Endothelial cell of umbilical vein (primary cell): ENCODE data around the gene LRRC70. TPM values are rescaled to one million over a fixed set of nuclear protein-coding genes. Genes with fewer than 3 reads are reported as not detected.

Source experiments
- BruUV-seq: library from RNA; stranded (reverse); fragments of 400-500 nt; replicated peaks from 2 replicates; lab custom pipeline; 2021; lab: Mats Ljungman, UMichigan
- CTCF ChIA-PET: fragments of 300-600, 350-600 bp; sonication (Branson Sonifier 250); formaldehyde crosslinking; loops from one replicate; lab custom pipeline; 2021; ENCODE audit warnings: antibody characterized with exemption, inconsistent platforms; lab: Charles Lee
- POLR2A ChIA-PET: fragments of 300-600, 350-600 bp; sonication (Branson Sonifier 250); formaldehyde crosslinking; loops from one replicate; lab custom pipeline; 2021; ENCODE audit warnings: antibody characterized with exemption, inconsistent platforms; lab: Charles Lee
- DNase-seq: peaks from one replicate; pipeline ENCODE4 v3.0.0-alpha.2; 2011; ENCODE audit warnings: low read depth, low spot score
- FAIRE-seq: peaks from 2 replicates; lab custom pipeline; 2011; peaks lifted over from hg19 to GRCh38; lab: Jason Lieb, UNC
- H2AFZ ChIP-seq: 2 replicates; pipeline ENCODE4 v1.6.0; 2012; ENCODE audit warnings: low read depth, low read length, control low read depth, inconsistent platforms
- H3K27ac ChIP-seq: 2 replicates; pipeline ENCODE4 v1.5.1; 2011; ENCODE audit warnings: low read depth, mild to moderate bottlenecking, control low read depth, low read length, moderate library complexity; ENCODE audit not compliant: insufficient read depth
- H3K27me3 ChIP-seq, 2 experiments: 2 replicates each; pipeline versions ENCODE4 v1.6.0 to v1.6.1; 2011; ENCODE audit warnings: low read length in 2 of 2, mixed read lengths in 1 of 2; ENCODE audit not compliant: control insufficient read depth in 2 of 2, insufficient read depth in 2 of 2
- H3K36me3 ChIP-seq, 2 experiments: 2 replicates in 1 of 2; 3 replicates in 1 of 2; pipeline ENCODE4 v1.5.1; 2011; ENCODE audit warnings: low read length in 2 of 2, mild to moderate bottlenecking in 1 of 2, moderate library complexity in 1 of 2; ENCODE audit not compliant: control insufficient read depth in 2 of 2, insufficient read depth in 2 of 2; ENCODE audit errors: extremely low read depth in 1 of 2
- H3K4me1 ChIP-seq: 3 replicates; pipeline ENCODE4 v1.5.1; 2011; ENCODE audit warnings: mild to moderate bottlenecking, low read length; ENCODE audit not compliant: control insufficient read depth, insufficient read depth; ENCODE audit errors: extremely low read depth
- H3K4me2 ChIP-seq: 2 replicates; pipeline ENCODE4 v1.6.1; 2011; ENCODE audit warnings: low read length, control low read depth, mixed read lengths; ENCODE audit not compliant: insufficient read depth
- H3K4me3 ChIP-seq, 3 experiments: fragments of 200-600 bp in 1 of 3; sonication (generic), shearing (Covaris generic) in 1 of 3; replicated peaks in 1 of 3; 2 replicates each; pipeline ENCODE4 v1.5.1; 2011 to 2016; ENCODE audit warnings: control low read depth in 3 of 3, low read length in 3 of 3, mild to moderate bottlenecking in 2 of 3, inconsistent platforms in 1 of 3, low read depth in 1 of 3, moderate library complexity in 1 of 3; ENCODE audit not compliant: insufficient read depth in 1 of 3
- H3K79me2 ChIP-seq: 2 replicates; pipeline ENCODE4 v1.6.0; 2012; ENCODE audit warnings: low read length, inconsistent platforms; ENCODE audit not compliant: control insufficient read depth, insufficient read depth
- H3K9ac ChIP-seq: replicated peaks from 2 replicates; pipeline ENCODE3; 2011; ENCODE audit warnings: low read length, control low read depth; ENCODE audit not compliant: insufficient read depth; ENCODE audit errors: extremely low read depth
- H3K9me1 ChIP-seq: replicated peaks from 3 replicates; pipeline ENCODE4 v1.6.0; 2011; ENCODE audit warnings: mild to moderate bottlenecking, low read length; ENCODE audit not compliant: control insufficient read depth, insufficient read depth; ENCODE audit errors: extremely low read depth
- H3K9me3 ChIP-seq: replicated peaks from 2 replicates; pipeline ENCODE4 v1.5.1; 2012; ENCODE audit warnings: low read length, inconsistent platforms; ENCODE audit not compliant: control insufficient read depth, insufficient read depth
- H4K20me1 ChIP-seq: replicated peaks from 2 replicates; pipeline ENCODE3; 2011; ENCODE audit warnings: mild to moderate bottlenecking, low read length; ENCODE audit not compliant: control insufficient read depth, insufficient read depth; ENCODE audit errors: extremely low read depth
- EZH2 ChIP-seq: IDR thresholded peaks from 2 replicates; pipeline ENCODE4 v1.6.1; 2012; ENCODE audit warnings: borderline replicate concordance, low read depth, mild to moderate bottlenecking, moderate library complexity, low read length, inconsistent platforms; ENCODE audit not compliant: severe bottlenecking
- FOS ChIP-seq: IDR thresholded peaks from 2 replicates; pipeline ENCODE4 v1.6.1; 2011; ENCODE audit warnings: mild to moderate bottlenecking, low read length, moderate library complexity, borderline replicate concordance; ENCODE audit not compliant: insufficient read depth
- GATA2 ChIP-seq: IDR thresholded peaks from 2 replicates; pipeline ENCODE4 v1.7.0; 2011; ENCODE audit warnings: low read depth, mild to moderate bottlenecking, moderate library complexity, mixed read lengths, low read length; ENCODE audit not compliant: insufficient read length, insufficient read depth
- JUN ChIP-seq: IDR thresholded peaks from 2 replicates; pipeline ENCODE4 v1.6.1; 2011; ENCODE audit warnings: borderline replicate concordance, low read depth; ENCODE audit not compliant: insufficient read length, insufficient read depth
- MAX ChIP-seq: IDR thresholded peaks from 2 replicates; pipeline ENCODE4 v1.6.1; 2011; ENCODE audit not compliant: insufficient read depth, insufficient read length
- MYC ChIP-seq: IDR thresholded peaks from one replicate; pipeline ENCODE4 v1.6.1; 2011; ENCODE audit warnings: mild to moderate bottlenecking, low read depth, low read length
- POLR2A ChIP-seq: IDR thresholded peaks from 2 replicates; pipeline ENCODE4 v1.6.1; 2012; ENCODE audit warnings: low read depth, mild to moderate bottlenecking, control low read depth, low read length
- POLR2AphosphoS5 ChIP-seq: IDR thresholded peaks from 2 replicates; pipeline ENCODE4 v1.6.1; 2012; ENCODE audit warnings: low read depth, mild to moderate bottlenecking, control low read depth, low read length, moderate library complexity; ENCODE audit not compliant: insufficient read depth
- dilution Hi-C: fragments of 300-500 bp; cut with MboI; formaldehyde crosslinking; loops from one replicate; pipeline ENCODE4 v1.15.0; 2019; ENCODE audit warnings: low sequenced_read_pairs; ENCODE audit not compliant: extremely low pct_ligation_motif_present
- intact Hi-C: fragments of 100-400 bp; cut with micrococcal nuclease; formaldehyde crosslinking; loops from one replicate; pipeline ENCODE4 v1.10.0; 2022
- polyA plus RNA-seq, 4 experiments: library from polyadenylated mRNA; depleted of rRNA in 3 of 4; stranded (reverse) in 3 of 4; unstranded in 1 of 4; fragments of >200 nt; gene quantifications; 2 replicates each; pipeline versions ENCODE4 v1.2.1 to v1.2.3, GENCODE V29; 2011 to 2012; ENCODE audit warnings: missing spikeins in 1 of 4
- total RNA-seq: library from RNA; stranded (reverse); gene quantifications from 2 replicates; pipeline ENCODE4 v1.2.3, GENCODE V29; 2021
- TF ChIP-seq, protein P1 (sequence below), 2 donors: IDR thresholded peaks; 1 replicate in 1 of 2; 2 replicates in 1 of 2; pipeline ENCODE4 v1.5.1; 2011; ENCODE audit warnings: low read length in 2 of 2, mild to moderate bottlenecking in 2 of 2, moderate library complexity in 2 of 2, control low read depth in 1 of 2, inconsistent platforms in 1 of 2, low read depth in 1 of 2; ENCODE audit not compliant: insufficient read depth in 1 of 2; ENCODE audit errors: extremely low read depth in 1 of 2

Gene LRRC70
- total and polyA plus RNA-seq, 2 donors (not counting 3 experiments of a cell fraction or from before 2014, with no cell fraction given) = 24.5 to 32.6 TPM

DNA sequence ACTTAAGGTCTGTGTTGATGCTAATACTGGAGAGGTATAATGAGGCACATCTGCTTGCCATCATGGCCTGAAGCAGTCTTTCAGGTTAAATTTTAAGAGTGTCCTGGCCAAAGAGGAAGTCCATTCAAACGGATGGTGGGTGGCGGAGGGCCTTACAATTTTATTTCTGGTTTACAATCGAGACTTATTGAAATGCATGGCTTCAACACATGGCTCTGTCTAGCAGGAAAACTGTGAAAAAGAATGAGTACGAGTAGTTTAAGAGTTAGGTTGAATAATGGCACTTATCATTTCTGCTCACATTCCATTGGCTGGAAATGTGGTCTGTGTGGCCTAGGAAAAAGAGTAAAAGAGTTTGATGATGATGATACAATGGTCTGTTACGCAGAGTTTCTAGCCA is 42.1 kb downstream of the LRRC70 start:
- Histone ChIP-seq H3K27ac (no peak overlapping the region), H4K20me1 (no peaks in the 10 kb centered on the region), H3K4me1 (no peaks in the 10 kb centered on the region), H3K9me1 (no peaks in the 10 kb centered on the region), H3K36me3 (no peaks in the 10 kb centered on the region), H3K9ac (no peak overlapping the region), H2AFZ (no peak overlapping the region), H3K4me3 (no peak overlapping the region), H3K79me2 (peaks cover 2% of the 10 kb centered on the region), H3K9me3 (no peaks in the 10 kb centered on the region), H3K4me2 (no peak overlapping the region), H3K27me3 (no peaks in the 10 kb centered on the region)
- intact Hi-C loops (no loop called here), dilution Hi-C loops (no loop called here)
- BruUV-seq = no TSS peak
- no peak for TF ChIP-seq JUN
- TF ChIP-seq MYC = no peak
- TF ChIP-seq, protein P1, sequence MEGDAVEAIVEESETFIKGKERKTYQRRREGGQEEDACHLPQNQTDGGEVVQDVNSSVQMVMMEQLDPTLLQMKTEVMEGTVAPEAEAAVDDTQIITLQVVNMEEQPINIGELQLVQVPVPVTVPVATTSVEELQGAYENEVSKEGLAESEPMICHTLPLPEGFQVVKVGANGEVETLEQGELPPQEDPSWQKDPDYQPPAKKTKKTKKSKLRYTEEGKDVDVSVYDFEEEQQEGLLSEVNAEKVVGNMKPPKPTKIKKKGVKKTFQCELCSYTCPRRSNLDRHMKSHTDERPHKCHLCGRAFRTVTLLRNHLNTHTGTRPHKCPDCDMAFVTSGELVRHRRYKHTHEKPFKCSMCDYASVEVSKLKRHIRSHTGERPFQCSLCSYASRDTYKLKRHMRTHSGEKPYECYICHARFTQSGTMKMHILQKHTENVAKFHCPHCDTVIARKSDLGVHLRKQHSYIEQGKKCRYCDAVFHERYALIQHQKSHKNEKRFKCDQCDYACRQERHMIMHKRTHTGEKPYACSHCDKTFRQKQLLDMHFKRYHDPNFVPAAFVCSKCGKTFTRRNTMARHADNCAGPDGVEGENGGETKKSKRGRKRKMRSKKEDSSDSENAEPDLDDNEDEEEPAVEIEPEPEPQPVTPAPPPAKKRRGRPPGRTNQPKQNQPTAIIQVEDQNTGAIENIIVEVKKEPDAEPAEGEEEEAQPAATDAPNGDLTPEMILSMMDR (IDR thresholded peaks at IDR 0.05; ENCODE audit: extremely low read depth in 1 of 2, insufficient read depth in 1 of 2, low read depth in 1 of 2, low read length in 2 of 2) = no peak
- no peak for TF ChIP-seq POLR2A
- no peak for TF ChIP-seq FOS
- no peak for TF ChIP-seq MAX
- no peak for TF ChIP-seq GATA2
- no peak for TF ChIP-seq POLR2AphosphoS5
- TF ChIP-seq EZH2 = no peak
- ChIA-PET POLR2A (no interaction called here), CTCF (no interaction called here)
- no peak for FAIRE-seq
- DNase-seq = no peak
